Stomach (tissue), 4 donors: ENCODE data around the gene ITPA.

ENCODE experiments used
- CTCF ChIP-seq, 7 experiments: fragments of 450-650 bp in 4 of 7; fragments of 200-600 bp in 3 of 7; sonication (generic) in 3 of 7; IDR thresholded peaks; one replicate each; pipeline ENCODE4 v1.5.1; 2016 to 2019; ENCODE audit warnings: antibody characterized with exemption in 7 of 7, control low read depth in 2 of 7, mild to moderate bottlenecking in 1 of 7
- POLR2A ChIP-seq, 4 donors: fragments of 450-650 bp; IDR thresholded peaks; one replicate each; pipeline ENCODE4 v1.6.1; 2016; ENCODE audit warnings: antibody characterized with exemption in 4 of 4, control low read depth in 2 of 4, mild to moderate bottlenecking in 1 of 4, moderate library complexity in 1 of 4
- POLR2AphosphoS5 ChIP-seq, 3 donors: sonication (generic); formaldehyde crosslinking; IDR thresholded peaks; one replicate each; pipeline ENCODE4 v1.6.1; 2016; ENCODE audit warnings: antibody characterized with exemption in 3 of 3

- TF ChIP-seq CTCF (IDR thresholded peaks at IDR 0.05) (no peak), POLR2A (IDR thresholded peaks at IDR 0.05) (no peak), POLR2AphosphoS5 (IDR thresholded peaks at IDR 0.05) (no peak)
These were observed 37.4 kb downstream of the ITPA start for GRCh38 chr20:3246682-3247081.
